HCT116 (cell line): ENCODE measurements around the gene LIX1. TPM values are rescaled to one million over a fixed set of nuclear protein-coding genes. Genes with fewer than 3 reads are reported as not detected.

Experiments
- ATAC-seq: fragments of 200-7000 bp; cut with Tn5 transposase; 2 replicates; pipeline ENCODE4 v1.9.1; 2020; ENCODE audit warnings: mild to moderate bottlenecking, moderate library complexity
- BruUV-seq: library from RNA; stranded (reverse); fragments of 400-500 nt; replicated peaks from 2 replicates; lab custom pipeline; 2021; lab: Mats Ljungman, UMichigan
- CTCF ChIA-PET: fragments of 300-600 bp; sonication (Branson Sonifier 250); formaldehyde crosslinking; loops from one replicate; lab custom pipeline; 2021; ENCODE audit warnings: antibody characterized with exemption; lab: Charles Lee
- POLR2A ChIA-PET: fragments of 300-600, 350-600 bp; sonication (Branson Sonifier 250); formaldehyde crosslinking; loops from one replicate; lab custom pipeline; 2021; ENCODE audit warnings: antibody characterized with exemption; lab: Charles Lee
- RAD21 ChIA-PET, 2 experiments: fragments of 300-600 bp; sonication (Branson Sonifier 250); formaldehyde crosslinking; loops; one replicate each; lab custom pipeline; 2023; ENCODE audit warnings: low total read pairs in 2 of 2; ENCODE audit not compliant: uncharacterized antibody in 2 of 2, unreplicated experiment in 2 of 2, low non-redundant PET in 1 of 2; lab: Charles Lee
- DNase-seq: peaks from one replicate; pipeline ENCODE4 v3.0.0-alpha.2; 2010; ENCODE audit warnings: low read depth, low spot score
- H2AFZ ChIP-seq: fragments of 200-600 bp; shearing (Covaris generic), sonication (generic); 2 replicates; pipeline ENCODE4 v1.6.1; 2017; ENCODE audit warnings: low read depth, mixed run types, mixed read lengths, antibody characterized with exemption, low read length; ENCODE audit not compliant: poor library complexity, severe bottlenecking
- H3K27ac ChIP-seq: 2 replicates; pipeline ENCODE4 v1.5.1; 2012; ENCODE audit warnings: low read depth, low read length
- H3K27me3 ChIP-seq: fragments of 200-600 bp; sonication (generic); 2 replicates; pipeline ENCODE4 v1.6.1; 2016; ENCODE audit warnings: mixed run types, low read length, mixed read lengths; ENCODE audit not compliant: insufficient read depth
- H3K36me3 ChIP-seq, 2 experiments: fragments of 200-500 bp in 1 of 2; fragments of 200-600 bp in 1 of 2; sonication (Bioruptor generic) in 1 of 2; sonication (generic) in 1 of 2; 2 replicates each; pipeline versions ENCODE4 v1.5.1 to v1.6.1; 2014 to 2016; ENCODE audit warnings: low read length in 2 of 2, inconsistent platforms in 1 of 2, mixed read lengths in 1 of 2, mixed run types in 1 of 2; ENCODE audit not compliant: insufficient read depth in 2 of 2, control insufficient read depth in 1 of 2
- H3K4me1 ChIP-seq, 2 experiments: fragments of 200-600 bp in 1 of 2; sonication (generic) in 1 of 2; 2 replicates each; pipeline versions ENCODE4 v1.5.1 to v1.6.1; 2012 to 2017; ENCODE audit warnings: low read length in 2 of 2, inconsistent platforms in 1 of 2, mild to moderate bottlenecking in 1 of 2, mixed read lengths in 1 of 2, mixed run types in 1 of 2, moderate library complexity in 1 of 2; ENCODE audit not compliant: insufficient read depth in 2 of 2, control insufficient read depth in 1 of 2
- H3K4me2 ChIP-seq: fragments of 200-600 bp; sonication (generic); 2 replicates; pipeline ENCODE4 v1.6.1; 2017; ENCODE audit warnings: mixed run types, low read length, mixed read lengths
- H3K4me3 ChIP-seq, 2 experiments: fragments of 200-600 bp in 1 of 2; sonication (generic) in 1 of 2; replicated peaks in 1 of 2; 2 replicates each; pipeline ENCODE4 v1.5.1; 2011 to 2016; ENCODE audit warnings: low read length in 2 of 2, control low read depth in 1 of 2, low read depth in 1 of 2, mild to moderate bottlenecking in 1 of 2, mixed read lengths in 1 of 2, mixed run types in 1 of 2
- H3K79me2 ChIP-seq: fragments of 200-600 bp; sonication (generic); 2 replicates; pipeline ENCODE4 v1.6.1; 2017; ENCODE audit warnings: mild to moderate bottlenecking, mixed run types, low read length, moderate library complexity, mixed read lengths; ENCODE audit not compliant: insufficient read depth
- H3K9ac ChIP-seq: fragments of 200-600 bp; sonication (generic); 2 replicates; pipeline ENCODE4 v1.6.1; 2016; ENCODE audit warnings: low read length, mixed read lengths
- H3K9me2 ChIP-seq: fragments of 200-600 bp; sonication (generic), shearing (Covaris generic); 2 replicates; pipeline ENCODE4 v1.6.1; 2017; ENCODE audit warnings: mixed run types, mild to moderate bottlenecking, moderate library complexity; ENCODE audit not compliant: insufficient read depth
- H3K9me3 ChIP-seq, 2 experiments: fragments of 200-500 bp in 1 of 2; fragments of 200-600 bp in 1 of 2; sonication (Bioruptor generic) in 1 of 2; sonication (generic) in 1 of 2; 2 replicates each; pipeline ENCODE4 v1.6.1; 2014 to 2017; ENCODE audit warnings: low read length in 2 of 2, mixed read lengths in 2 of 2, inconsistent platforms in 1 of 2, low read depth in 1 of 2, mild to moderate bottlenecking in 1 of 2, mixed run types in 1 of 2, moderate library complexity in 1 of 2; ENCODE audit not compliant: control insufficient read depth in 1 of 2, insufficient read depth in 1 of 2
- H4K20me1 ChIP-seq: fragments of 200-600 bp; sonication (generic), shearing (Covaris generic); 2 replicates; pipeline ENCODE4 v1.6.1; 2017; ENCODE audit warnings: mixed run types, mild to moderate bottlenecking, moderate library complexity; ENCODE audit not compliant: insufficient read depth
- SRF ChIP-seq: IDR thresholded peaks from 2 replicates; pipeline ENCODE4 v1.6.1; 2012; ENCODE audit warnings: low read depth
- YY1 ChIP-seq: IDR thresholded peaks from 2 replicates; pipeline ENCODE4 v1.6.1; 2011; ENCODE audit warnings: low read length, low read depth, moderate library complexity, mild to moderate bottlenecking; ENCODE audit not compliant: insufficient replicate concordance; ENCODE audit errors: extremely low read depth
- ZBTB33 ChIP-seq: IDR thresholded peaks from 2 replicates; pipeline ENCODE4 v1.6.1; 2011; ENCODE audit warnings: mild to moderate bottlenecking, low read length, moderate library complexity; ENCODE audit not compliant: insufficient replicate concordance; ENCODE audit errors: extremely low read depth
- intact Hi-C: fragments of 100-400 bp; cut with micrococcal nuclease; formaldehyde crosslinking; loops from 2 replicates; pipeline ENCODE4 v1.10.0; 2022
- total RNA-seq: library from RNA; stranded (reverse); gene quantifications from one replicate; pipeline ENCODE4 v1.2.1, GENCODE V29; 2021; ENCODE audit not compliant: unreplicated experiment
- TF ChIP-seq, protein P1 (sequence below): IDR thresholded peaks from 2 replicates; pipeline ENCODE4 v1.6.1; 2012; ENCODE audit warnings: low read depth
- TF ChIP-seq, protein P2 (sequence below): IDR thresholded peaks from 2 replicates; pipeline ENCODE4 v1.6.1; 2012

Gene LIX1
- total RNA-seq, 1 experiment from 2014 or later = not detected

DNA sequence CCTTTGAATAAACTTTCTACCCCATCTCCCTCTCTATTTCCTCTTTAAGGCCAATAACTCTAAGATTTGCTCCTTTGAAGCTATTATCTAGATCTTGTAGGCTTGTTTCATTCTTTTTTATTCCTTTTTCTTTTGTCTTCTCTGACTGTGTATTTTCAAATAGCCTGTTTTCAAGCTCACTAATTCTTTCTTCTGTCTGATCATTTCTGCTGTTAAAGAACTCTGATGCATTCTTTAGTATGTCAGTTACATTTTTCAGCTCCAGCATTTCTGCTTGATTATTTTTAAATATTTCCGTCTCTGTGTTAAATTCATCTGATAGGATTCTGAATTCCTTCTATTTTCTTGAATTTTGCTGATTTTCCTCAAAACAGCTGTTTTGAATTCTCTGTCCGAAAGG, 15.3 kb upstream of the LIX1 start:
- H3K4me1 ChIP-seq = no peaks in the 10 kb centered on the region
- no peak overlapping the region for H3K4me3 ChIP-seq
- H3K4me2 ChIP-seq = no peak overlapping the region
- ATAC-seq = no peak
- peaks cover 0 to 4% of the 10 kb centered on the region in 2 experiments; a peak in 2 of 4 replicates for H3K36me3 ChIP-seq
- DNase-seq = no peak
- no peak overlapping the region for H2AFZ ChIP-seq
- H3K27ac ChIP-seq = no peak overlapping the region
- no peak for TF ChIP-seq YY1
- TF ChIP-seq, protein P1, sequence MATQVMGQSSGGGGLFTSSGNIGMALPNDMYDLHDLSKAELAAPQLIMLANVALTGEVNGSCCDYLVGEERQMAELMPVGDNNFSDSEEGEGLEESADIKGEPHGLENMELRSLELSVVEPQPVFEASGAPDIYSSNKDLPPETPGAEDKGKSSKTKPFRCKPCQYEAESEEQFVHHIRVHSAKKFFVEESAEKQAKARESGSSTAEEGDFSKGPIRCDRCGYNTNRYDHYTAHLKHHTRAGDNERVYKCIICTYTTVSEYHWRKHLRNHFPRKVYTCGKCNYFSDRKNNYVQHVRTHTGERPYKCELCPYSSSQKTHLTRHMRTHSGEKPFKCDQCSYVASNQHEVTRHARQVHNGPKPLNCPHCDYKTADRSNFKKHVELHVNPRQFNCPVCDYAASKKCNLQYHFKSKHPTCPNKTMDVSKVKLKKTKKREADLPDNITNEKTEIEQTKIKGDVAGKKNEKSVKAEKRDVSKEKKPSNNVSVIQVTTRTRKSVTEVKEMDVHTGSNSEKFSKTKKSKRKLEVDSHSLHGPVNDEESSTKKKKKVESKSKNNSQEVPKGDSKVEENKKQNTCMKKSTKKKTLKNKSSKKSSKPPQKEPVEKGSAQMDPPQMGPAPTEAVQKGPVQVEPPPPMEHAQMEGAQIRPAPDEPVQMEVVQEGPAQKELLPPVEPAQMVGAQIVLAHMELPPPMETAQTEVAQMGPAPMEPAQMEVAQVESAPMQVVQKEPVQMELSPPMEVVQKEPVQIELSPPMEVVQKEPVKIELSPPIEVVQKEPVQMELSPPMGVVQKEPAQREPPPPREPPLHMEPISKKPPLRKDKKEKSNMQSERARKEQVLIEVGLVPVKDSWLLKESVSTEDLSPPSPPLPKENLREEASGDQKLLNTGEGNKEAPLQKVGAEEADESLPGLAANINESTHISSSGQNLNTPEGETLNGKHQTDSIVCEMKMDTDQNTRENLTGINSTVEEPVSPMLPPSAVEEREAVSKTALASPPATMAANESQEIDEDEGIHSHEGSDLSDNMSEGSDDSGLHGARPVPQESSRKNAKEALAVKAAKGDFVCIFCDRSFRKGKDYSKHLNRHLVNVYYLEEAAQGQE = no peak
- TF ChIP-seq SRF = no peak
- TF ChIP-seq, protein P2, sequence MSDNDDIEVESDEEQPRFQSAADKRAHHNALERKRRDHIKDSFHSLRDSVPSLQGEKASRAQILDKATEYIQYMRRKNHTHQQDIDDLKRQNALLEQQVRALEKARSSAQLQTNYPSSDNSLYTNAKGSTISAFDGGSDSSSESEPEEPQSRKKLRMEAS = no peak
- no peak for TF ChIP-seq ZBTB33
- TF ChIP-seq, all 23 proteins: peak for 0
- ChIA-PET RAD21 (no interaction called here), POLR2A (no interaction called here), CTCF (no interaction called here)
- H3K27me3 ChIP-seq = no peaks in the 10 kb centered on the region
- no peak overlapping the region for H3K9ac ChIP-seq
- no TSS peak for BruUV-seq
- H4K20me1 ChIP-seq = no peaks in the 10 kb centered on the region
- no peaks in the 10 kb centered on the region for H3K9me2 ChIP-seq
- H3K79me2 ChIP-seq = no peaks in the 10 kb centered on the region
- no peaks in the 10 kb centered on the region for H3K9me3 ChIP-seq
- intact Hi-C loops = no loop called here
